Mammary epithelial cell (primary cell): Measurements from ENCODE around the gene BNIP3.

Experiments
- EZH2 ChIP-seq: IDR thresholded peaks from 2 replicates; pipeline ENCODE4 v1.6.1; 2012; ENCODE audit warnings: low read length, inconsistent platforms, borderline replicate concordance
- TF ChIP-seq, protein P1 (sequence below), 2 donors: IDR thresholded peaks in 1 of 2; conservative IDR thresholded peaks in 1 of 2; 2 replicates each; pipeline ENCODE4 v1.5.1; 2011 to 2012; ENCODE audit warnings: inconsistent platforms in 2 of 2, low read length in 2 of 2, mild to moderate bottlenecking in 2 of 2, control low read depth in 1 of 2, low read depth in 1 of 2; ENCODE audit not compliant: insufficient read depth in 1 of 2; ENCODE audit errors: extremely low read depth in 1 of 2

DNA sequence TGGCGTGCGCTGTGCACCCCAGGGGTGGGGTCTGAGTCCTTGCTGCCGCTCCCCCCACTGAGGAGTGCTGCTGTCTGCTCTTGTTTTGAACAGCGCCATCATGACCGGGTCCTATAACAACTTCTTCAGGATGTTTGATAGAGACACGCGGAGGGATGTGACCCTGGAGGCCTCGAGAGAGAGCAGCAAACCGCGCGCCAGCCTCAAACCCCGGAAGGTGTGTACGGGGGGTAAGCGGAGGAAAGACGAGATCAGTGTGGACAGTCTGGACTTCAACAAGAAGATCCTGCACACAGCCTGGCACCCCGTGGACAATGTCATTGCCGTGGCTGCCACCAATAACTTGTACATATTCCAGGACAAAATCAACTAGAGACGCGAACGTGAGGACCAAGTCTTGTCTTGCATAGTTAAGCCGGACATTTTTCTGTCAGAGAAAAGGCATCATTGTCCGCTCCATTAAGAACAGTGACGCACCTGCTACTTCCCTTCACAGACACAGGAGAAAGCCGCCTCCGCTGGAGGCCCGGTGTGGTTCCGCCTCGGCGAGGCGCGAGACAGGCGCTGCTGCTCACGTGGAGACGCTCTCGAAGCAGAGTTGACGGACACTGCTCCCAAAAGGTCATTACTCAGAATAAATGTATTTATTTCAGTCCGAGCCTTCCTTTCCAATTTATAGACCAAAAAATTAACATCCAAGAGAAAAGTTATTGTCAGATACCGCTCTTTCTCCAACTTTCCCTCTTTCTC lies 26.0 kb downstream of the BNIP3 start:
- no peak for TF ChIP-seq EZH2
- TF ChIP-seq, protein P1, sequence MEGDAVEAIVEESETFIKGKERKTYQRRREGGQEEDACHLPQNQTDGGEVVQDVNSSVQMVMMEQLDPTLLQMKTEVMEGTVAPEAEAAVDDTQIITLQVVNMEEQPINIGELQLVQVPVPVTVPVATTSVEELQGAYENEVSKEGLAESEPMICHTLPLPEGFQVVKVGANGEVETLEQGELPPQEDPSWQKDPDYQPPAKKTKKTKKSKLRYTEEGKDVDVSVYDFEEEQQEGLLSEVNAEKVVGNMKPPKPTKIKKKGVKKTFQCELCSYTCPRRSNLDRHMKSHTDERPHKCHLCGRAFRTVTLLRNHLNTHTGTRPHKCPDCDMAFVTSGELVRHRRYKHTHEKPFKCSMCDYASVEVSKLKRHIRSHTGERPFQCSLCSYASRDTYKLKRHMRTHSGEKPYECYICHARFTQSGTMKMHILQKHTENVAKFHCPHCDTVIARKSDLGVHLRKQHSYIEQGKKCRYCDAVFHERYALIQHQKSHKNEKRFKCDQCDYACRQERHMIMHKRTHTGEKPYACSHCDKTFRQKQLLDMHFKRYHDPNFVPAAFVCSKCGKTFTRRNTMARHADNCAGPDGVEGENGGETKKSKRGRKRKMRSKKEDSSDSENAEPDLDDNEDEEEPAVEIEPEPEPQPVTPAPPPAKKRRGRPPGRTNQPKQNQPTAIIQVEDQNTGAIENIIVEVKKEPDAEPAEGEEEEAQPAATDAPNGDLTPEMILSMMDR (conservative IDR thresholded peaks at IDR 0.05 in 1 of 2, IDR thresholded peaks at IDR 0.05 in 1 of 2; ENCODE audit: extremely low read depth in 1 of 2, insufficient read depth in 1 of 2, low read depth in 1 of 2, low read length in 2 of 2), result no peak
